H9 (cell line): ENCODE data around the gene ZNF512B. TPM values are rescaled to one million over a fixed set of nuclear protein-coding genes. Genes with fewer than 3 reads are reported as not detected.

Experiments
- DNase-seq: peaks from one replicate; pipeline ENCODE4 v3.0.0-alpha.2; 2017
- H2AFZ ChIP-seq: one replicate; pipeline ENCODE4 v1.6.1; 2013; ENCODE audit warnings: mild to moderate bottlenecking, low read length, control low read depth, moderate library complexity
- H2AK5ac ChIP-seq: 2 replicates; pipeline ENCODE4 v1.6.1; 2013; ENCODE audit warnings: low read length, control low read depth, mixed read lengths; ENCODE audit not compliant: insufficient read length
- H2BK120ac ChIP-seq: one replicate; pipeline ENCODE4 v1.6.1; 2013; ENCODE audit warnings: low read depth, mild to moderate bottlenecking, low read length, control low read depth, inconsistent platforms; ENCODE audit not compliant: poor library complexity, severe bottlenecking
- H2BK12ac ChIP-seq: 2 replicates; pipeline ENCODE4 v1.6.1; 2013; ENCODE audit warnings: low read length, control low read depth, mixed read lengths, low read depth; ENCODE audit not compliant: insufficient read length
- H2BK15ac ChIP-seq: 2 replicates; pipeline ENCODE4 v1.6.1; 2013; ENCODE audit warnings: low read depth, low read length, control low read depth
- H2BK20ac ChIP-seq: one replicate; pipeline ENCODE4 v1.6.1; 2013; ENCODE audit warnings: low read depth, mild to moderate bottlenecking, low read length, control low read depth, inconsistent platforms; ENCODE audit not compliant: poor library complexity, severe bottlenecking
- H2BK5ac ChIP-seq: 2 replicates; pipeline ENCODE4 v1.6.1; 2013; ENCODE audit warnings: low read length, control low read depth, mixed read lengths; ENCODE audit not compliant: insufficient read length
- H3K14ac ChIP-seq: 2 replicates; pipeline ENCODE4 v1.6.1; 2013; ENCODE audit warnings: low read length, control low read depth; ENCODE audit not compliant: insufficient read depth
- H3K18ac ChIP-seq: 2 replicates; pipeline ENCODE4 v1.6.1; 2013; ENCODE audit warnings: low read depth, mild to moderate bottlenecking, mixed read lengths, low read length, control low read depth; ENCODE audit not compliant: insufficient read length
- H3K23ac ChIP-seq: 2 replicates; pipeline ENCODE4 v1.6.1; 2013; ENCODE audit warnings: low read length, control low read depth, mixed read lengths, low read depth; ENCODE audit not compliant: insufficient read length
- H3K23me2 ChIP-seq: 2 replicates; pipeline ENCODE4 v1.6.1; 2013; ENCODE audit warnings: low read depth, mild to moderate bottlenecking, mixed read lengths, low read length, control low read depth; ENCODE audit not compliant: insufficient read length, poor library complexity, severe bottlenecking
- H3K27ac ChIP-seq: 2 replicates; pipeline ENCODE4 v1.5.1; 2013; ENCODE audit warnings: low read length, control low read depth, mixed read lengths, low read depth; ENCODE audit not compliant: insufficient read length
- H3K27me3 ChIP-seq: 2 replicates; pipeline ENCODE4 v1.6.1; 2013; ENCODE audit warnings: low read length, control low read depth, inconsistent platforms; ENCODE audit not compliant: insufficient read depth
- H3K4ac ChIP-seq: 2 replicates; pipeline ENCODE4 v1.6.1; 2013; ENCODE audit warnings: low read depth, mild to moderate bottlenecking, control low read depth, inconsistent platforms, low read length, moderate library complexity
- H3K4me1 ChIP-seq: 2 replicates; pipeline ENCODE4 v1.6.1; 2013; ENCODE audit warnings: low read length, control low read depth, inconsistent platforms; ENCODE audit not compliant: insufficient read depth
- H3K4me2 ChIP-seq: 2 replicates; pipeline ENCODE4 v1.6.1; 2013; ENCODE audit warnings: low read length, control low read depth, mixed read lengths; ENCODE audit not compliant: insufficient read length, insufficient read depth
- H3K56ac ChIP-seq: 2 replicates; pipeline ENCODE4 v1.6.1; 2013; ENCODE audit warnings: low read depth, mild to moderate bottlenecking, mixed read lengths, low read length, control low read depth; ENCODE audit not compliant: insufficient read length
- H3K79me1 ChIP-seq: 2 replicates; pipeline ENCODE4 v1.6.1; 2013; ENCODE audit warnings: low read depth, mild to moderate bottlenecking, moderate library complexity, low read length, control low read depth, inconsistent platforms; ENCODE audit not compliant: insufficient read depth, poor library complexity, severe bottlenecking
- H3K79me2 ChIP-seq: 2 replicates; pipeline ENCODE4 v1.6.1; 2013; ENCODE audit warnings: low read length, control low read depth, inconsistent platforms; ENCODE audit not compliant: insufficient read depth
- H3K9ac ChIP-seq: 2 replicates; pipeline ENCODE4 v1.6.1; 2013; ENCODE audit warnings: low read length, control low read depth, mixed read lengths; ENCODE audit not compliant: insufficient read length; ENCODE audit errors: extremely low read depth
- H3K9me3 ChIP-seq: one replicate; pipeline ENCODE4 v1.6.1; 2013; ENCODE audit warnings: low read depth, low read length, inconsistent platforms; ENCODE audit not compliant: control insufficient read depth
- H3T11ph ChIP-seq: one replicate; pipeline ENCODE4 v1.6.1; 2013; ENCODE audit warnings: mild to moderate bottlenecking, low read length, control low read depth, inconsistent platforms
- H4K20me1 ChIP-seq: one replicate; pipeline ENCODE4 v1.6.1; 2013; ENCODE audit not compliant: control insufficient read depth, insufficient read length, insufficient read depth
- H4K5ac ChIP-seq: 2 replicates; pipeline ENCODE4 v1.6.1; 2013; ENCODE audit warnings: low read depth, mild to moderate bottlenecking, mixed read lengths, low read length, control low read depth; ENCODE audit not compliant: insufficient read length
- H4K8ac ChIP-seq: replicated peaks from 2 replicates; pipeline ENCODE4 v1.6.1; 2013; ENCODE audit warnings: low read length, control low read depth, mixed read lengths, low read depth; ENCODE audit not compliant: insufficient read length
- H4K91ac ChIP-seq: 2 replicates; pipeline ENCODE4 v1.6.1; 2013; ENCODE audit warnings: low read depth, mild to moderate bottlenecking, moderate library complexity, mixed read lengths, low read length, control low read depth; ENCODE audit not compliant: insufficient read length
- H3K27ac Mint-ChIP-seq, 3 experiments: 2 replicates in 2 of 3; 3 replicates in 1 of 3; pipeline ENCODE4 v1.8.0; 2020 to 2021; ENCODE audit warnings: mixed read lengths in 3 of 3, mild to moderate bottlenecking in 1 of 3, moderate library complexity in 1 of 3
- H3K27me3 Mint-ChIP-seq: 2 replicates; pipeline ENCODE4 v1.8.0; 2021; ENCODE audit warnings: low read depth, mild to moderate bottlenecking, moderate library complexity, mixed read lengths
- H3K36me3 Mint-ChIP-seq, 3 experiments: 2 replicates in 2 of 3; 3 replicates in 1 of 3; pipeline ENCODE4 v1.8.0; 2020 to 2021; ENCODE audit warnings: low read depth in 3 of 3, mixed read lengths in 3 of 3; ENCODE audit not compliant: insufficient read depth in 1 of 3
- H3K4me1 Mint-ChIP-seq, 2 experiments: 2 replicates each; pipeline ENCODE4 v1.8.0; 2020; ENCODE audit warnings: mixed read lengths in 2 of 2
- H3K4me3 Mint-ChIP-seq, 2 experiments: 2 replicates in 1 of 2; 3 replicates in 1 of 2; pipeline ENCODE4 v1.8.0; 2020 to 2021; ENCODE audit warnings: mild to moderate bottlenecking in 2 of 2, mixed read lengths in 2 of 2, moderate library complexity in 1 of 2
- H3K9me3 Mint-ChIP-seq, 2 experiments: 2 replicates in 1 of 2; 3 replicates in 1 of 2; pipeline ENCODE4 v1.8.0; 2020; ENCODE audit warnings: mild to moderate bottlenecking in 2 of 2, mixed read lengths in 2 of 2, moderate library complexity in 1 of 2
- CTCF ChIP-seq: fragments of 200-600 bp; sonication (generic); conservative IDR thresholded peaks from 3 replicates; pipeline ENCODE4 v1.8.0; 2021; ENCODE audit warnings: antibody characterized with exemption, mild to moderate bottlenecking
- WGBS: extraction: QIAGEN DNeasy Blood & Tissue Kit; methylation state at CpG from one replicate; pipeline ENCODE4 v1.1.7; 2013; ENCODE audit warnings: missing lambda C conversion rate, low lambda C conversion rate, mixed read lengths; ENCODE audit not compliant: insufficient read length; ENCODE audit errors: extremely low coverage; 5-methylcytosine and 5-hydroxymethylcytosine counted together
- total RNA-seq: library from RNA; stranded (reverse); gene quantifications from 2 replicates; pipeline ENCODE4 v1.2.1, GENCODE V29; 2021

ZNF512B gene
- total RNA-seq, 1 experiment from 2014 or later = 46.0 TPM

GRCh38 chr20:64010711-64011237 is 41.0 kb upstream of the ZNF512B start:
- Histone ChIP-seq H2BK15ac (no peak overlapping the region), H4K8ac (no peak overlapping the region), H3K4ac (no peak overlapping the region), H3K79me2 (no peaks in the 10 kb centered on the region), H3K9ac (no peak overlapping the region), H2BK5ac (no peak overlapping the region), H4K91ac (no peak overlapping the region), H4K20me1 (no peaks in the 10 kb centered on the region), H3K27ac (no peak overlapping the region), H2BK120ac (no peak overlapping the region), H3K23ac (no peak overlapping the region), H3K14ac (no peak overlapping the region), H2BK12ac (no peak overlapping the region), H3K79me1 (peaks cover 4% of the 10 kb centered on the region), H4K5ac (no peak overlapping the region), H2AK5ac (no peak overlapping the region), H3K4me2 (no peak overlapping the region), H2BK20ac (no peak overlapping the region), H3K56ac (no peak overlapping the region), H3T11ph (no peak overlapping the region), H3K4me1 (no peaks in the 10 kb centered on the region), H2AFZ (no peak overlapping the region), H3K9me3 (no peaks in the 10 kb centered on the region), H3K27me3 (no peaks in the 10 kb centered on the region), H3K23me2 (no peaks in the 10 kb centered on the region), H3K18ac (no peak overlapping the region)
- DNase-seq = no peak
- Mint-ChIP-seq H3K9me3 (peaks cover 4 to 5% of the 10 kb centered on the region in 2 experiments; a peak in 2 of 5 replicates), H3K27ac (no peak overlapping the region), H3K4me3 (no peak overlapping the region), H3K4me1 (no peaks in the 10 kb centered on the region), H3K27me3 (no peaks in the 10 kb centered on the region), H3K36me3 (peaks cover 25 to 68% (median 68%) of the 10 kb centered on the region in 3 experiments)
- no peak for TF ChIP-seq CTCF
- WGBS = no CpG with 5 or more reads among the region's 8 CpGs
